ENCODE measurements around the gene ACSL6. TPM values are rescaled to one million over a fixed set of nuclear protein-coding genes. Genes with fewer than 3 reads are reported as not detected.

The ACSL6 gene
- total and polyA plus RNA-seq, 2 experiments from 2014 or later, result 1.7 to 2.4 TPM

GRCh38 chr5:132008961-132009680 lies 2.3 kb downstream of the ACSL6 start:
- 62% methylated on average over 5 of the region's 5 CpGs for whole genome bisulfite sequencing (ENCODE audit: low lambda C conversion rate, missing lambda C conversion rate)
- no peaks in the 10 kb centered on the region for H4K20me1 ChIP-seq (ENCODE audit: insufficient read depth, poor library complexity, severe bottlenecking)

GRCh38 chr5:132008163-132008473 lies 3.3 kb downstream of the ACSL6 start:
- H4K20me1 ChIP-seq (ENCODE audit: insufficient read depth, poor library complexity, severe bottlenecking), result no peaks in the 10 kb centered on the region
- DNase-seq (ENCODE audit: low spot score), result no peak
- no peaks in the 10 kb centered on the region for H3K36me3 ChIP-seq (replicated peaks; ENCODE audit: insufficient read depth, low read depth)
- no peaks in the 10 kb centered on the region for H3K79me2 ChIP-seq
- H3K4me3 ChIP-seq, result no peak overlapping the region
- H3K4me2 ChIP-seq, result no peak overlapping the region
- H3K9me3 ChIP-seq (ENCODE audit: low read depth), result no peaks in the 10 kb centered on the region
- no peaks in the 10 kb centered on the region for H3K4me1 ChIP-seq (ENCODE audit: insufficient read depth)
- WGBS (ENCODE audit: low lambda C conversion rate, missing lambda C conversion rate), result 69% methylated on average over 2 of the region's 2 CpGs
- no peak for TF ChIP-seq EZH2phosphoT487 (IDR thresholded peaks at IDR 0.05; ENCODE audit: low read depth, severe bottlenecking, unreplicated experiment)
- TF ChIP-seq EZH2 (IDR thresholded peaks at IDR 0.05; ENCODE audit: borderline replicate concordance), result no peak
- no peak for TF ChIP-seq CTCF (IDR thresholded peaks at IDR 0.05; ENCODE audit: poor library complexity)
- no peak overlapping the region for H2AFZ ChIP-seq
- no peaks in the 10 kb centered on the region for H3K9me2 ChIP-seq (replicated peaks; ENCODE audit: insufficient read depth)
- peaks cover 34% of the 10 kb centered on the region for H3K27me3 ChIP-seq
- H3K27ac ChIP-seq, result no peak overlapping the region

More at GRCh38 chr5:132008961-132009680, 2.3 kb downstream of the ACSL6 start:
- no peak overlapping the region for H3K4me2 ChIP-seq
- H3K4me3 ChIP-seq, result no peak overlapping the region
- no peak overlapping the region for H2AFZ ChIP-seq
- no peaks in the 10 kb centered on the region for H3K4me1 ChIP-seq (ENCODE audit: insufficient read depth)
- H3K27me3 ChIP-seq, result peaks cover 37% of the 10 kb centered on the region
- no peaks in the 10 kb centered on the region for H3K36me3 ChIP-seq (replicated peaks; ENCODE audit: insufficient read depth, low read depth)
- no peaks in the 10 kb centered on the region for H3K79me2 ChIP-seq
- TF ChIP-seq CTCF (IDR thresholded peaks at IDR 0.05; ENCODE audit: poor library complexity), result no peak
- H3K9me3 ChIP-seq (ENCODE audit: low read depth), result no peaks in the 10 kb centered on the region
- no peak for DNase-seq (ENCODE audit: low spot score)
- no peaks in the 10 kb centered on the region for H3K9me2 ChIP-seq (replicated peaks; ENCODE audit: insufficient read depth)
- H3K27ac ChIP-seq, result no peak overlapping the region

GRCh38 chr5:132007399-132008162 lies 3.9 kb downstream of the ACSL6 start:
- 45% methylated on average over 2 of the region's 2 CpGs for WGBS (ENCODE audit: low lambda C conversion rate, missing lambda C conversion rate)
- Histone ChIP-seq H3K4me1 (ENCODE audit: insufficient read depth) (no peaks in the 10 kb centered on the region), H3K9me2 (replicated peaks; ENCODE audit: insufficient read depth) (no peaks in the 10 kb centered on the region), H2AFZ (no peak overlapping the region), H3K79me2 (no peaks in the 10 kb centered on the region), H3K9me3 (ENCODE audit: low read depth) (no peaks in the 10 kb centered on the region), H3K4me2 (no peak overlapping the region), H3K27me3 (peaks cover 34% of the 10 kb centered on the region), H4K20me1 (ENCODE audit: insufficient read depth, poor library complexity, severe bottlenecking) (no peaks in the 10 kb centered on the region), H3K4me3 (no peak overlapping the region), H3K36me3 (replicated peaks; ENCODE audit: insufficient read depth, low read depth) (no peaks in the 10 kb centered on the region), H3K27ac (no peak overlapping the region)
- peak; percentile 74 for TF ChIP-seq CTCF (IDR thresholded peaks at IDR 0.05; ENCODE audit: poor library complexity)
- no peak for TF ChIP-seq EZH2 (IDR thresholded peaks at IDR 0.05; ENCODE audit: borderline replicate concordance)
- DNase-seq (ENCODE audit: low spot score), result peak; percentile 90

All from hepatocyte (in vitro differentiated cells).